Neural cell (in vitro differentiated cells): ENCODE results near the gene LIMS2. TPM values are rescaled to one million over a fixed set of nuclear protein-coding genes. Genes with fewer than 3 reads are reported as not detected.

ENCODE experiments used
- H2AFZ ChIP-seq: fragments of 200-600, 300-800 bp; sonication (generic), shearing (Covaris generic); 2 replicates; pipeline ENCODE4 v1.6.0; 2014; ENCODE audit warnings: low read depth, mild to moderate bottlenecking, antibody characterized with exemption, low read length, moderate library complexity
- H3F3A ChIP-seq: fragments of 200-600 bp; shearing (Covaris generic); 2 replicates; pipeline ENCODE4 v1.6.1; 2016; ENCODE audit warnings: mild to moderate bottlenecking, moderate library complexity, mixed read lengths, antibody characterized with exemption, low read length; ENCODE audit not compliant: insufficient read depth, poor library complexity, severe bottlenecking
- H3K27ac ChIP-seq: fragments of 200-600, 300-800 bp; sonication (generic), shearing (Covaris generic); 2 replicates; pipeline ENCODE4 v1.5.1; 2014; ENCODE audit warnings: mild to moderate bottlenecking, low read length, moderate library complexity
- H3K27me3 ChIP-seq: fragments of 300-800, 200-600 bp; sonication (generic), shearing (Covaris generic); 2 replicates; pipeline ENCODE4 v1.6.0; 2014; ENCODE audit warnings: mild to moderate bottlenecking, low read depth, low read length, moderate library complexity; ENCODE audit not compliant: insufficient read depth
- H3K36me3 ChIP-seq: fragments of 300-800, 200-600 bp; sonication (generic), shearing (Covaris generic); 2 replicates; pipeline ENCODE4 v1.5.1; 2014; ENCODE audit warnings: mild to moderate bottlenecking, antibody characterized with exemption, low read length, moderate library complexity; ENCODE audit not compliant: insufficient read depth
- H3K4me2 ChIP-seq: fragments of 300-800, 200-600 bp; sonication (generic), shearing (Covaris generic); 2 replicates; pipeline ENCODE4 v1.6.0; 2014; ENCODE audit warnings: mild to moderate bottlenecking, low read length
- H3K4me3 ChIP-seq: fragments of 300-800, 200-600 bp; sonication (generic), shearing (Covaris generic); 2 replicates; pipeline ENCODE4 v1.5.1; 2014; ENCODE audit warnings: mild to moderate bottlenecking, low read length, moderate library complexity
- H3K79me2 ChIP-seq: fragments of 200-600 bp; shearing (Covaris generic); replicated peaks from 2 replicates; pipeline ENCODE4 v1.6.0; 2014; ENCODE audit warnings: mild to moderate bottlenecking, low read length, moderate library complexity; ENCODE audit not compliant: insufficient read depth
- H3K9ac ChIP-seq: fragments of 300-800, 200-600 bp; sonication (generic), shearing (Covaris generic); 2 replicates; pipeline ENCODE4 v1.6.1; 2016; ENCODE audit warnings: mild to moderate bottlenecking, low read length, mixed read lengths
- H3K9me2 ChIP-seq: fragments of 200-600 bp; shearing (Covaris generic); 2 replicates; pipeline ENCODE4 v1.6.1; 2016; ENCODE audit warnings: mild to moderate bottlenecking, low read length, mixed read lengths; ENCODE audit not compliant: insufficient read depth
- H3K9me3 ChIP-seq: fragments of 200-600, 300-800 bp; sonication (generic), shearing (Covaris generic); 2 replicates; pipeline ENCODE4 v1.6.1; 2016; ENCODE audit warnings: mild to moderate bottlenecking, mixed run types, low read length, moderate library complexity, mixed read lengths
- H4K20me1 ChIP-seq: fragments of 200-600 bp; shearing (Covaris generic); 2 replicates; pipeline ENCODE4 v1.6.1; 2016; ENCODE audit warnings: mild to moderate bottlenecking, mixed run types; ENCODE audit not compliant: insufficient read depth
- EP300 ChIP-seq: fragments of 450-650 bp; conservative IDR thresholded peaks from 2 replicates; pipeline ENCODE4 v1.6.1; 2014; ENCODE audit warnings: antibody characterized with exemption, mild to moderate bottlenecking, moderate library complexity; ENCODE audit not compliant: poor library complexity, severe bottlenecking
- EZH2 ChIP-seq: fragments of 200-600, 300-800 bp; shearing (Covaris generic), sonication (generic); IDR thresholded peaks from 2 replicates; pipeline ENCODE4 v1.6.1; 2014; ENCODE audit warnings: antibody characterized with exemption, low read length, borderline replicate concordance, mild to moderate bottlenecking; ENCODE audit not compliant: insufficient read depth, poor library complexity, severe bottlenecking
- MXI1 ChIP-seq: fragments of 450-650 bp; conservative IDR thresholded peaks from 2 replicates; pipeline ENCODE4 v1.6.1; 2014; ENCODE audit warnings: antibody characterized with exemption, mild to moderate bottlenecking; ENCODE audit not compliant: poor library complexity, severe bottlenecking
- POLR2AphosphoS5 ChIP-seq: IDR thresholded peaks from 2 replicates; pipeline ENCODE4 v1.6.1; 2012
- RAD21 ChIP-seq: fragments of 450-650 bp; conservative IDR thresholded peaks from 2 replicates; pipeline ENCODE4 v1.6.1; 2014; ENCODE audit warnings: antibody characterized with exemption, mild to moderate bottlenecking, moderate library complexity
- SMC3 ChIP-seq: fragments of 450-650 bp; conservative IDR thresholded peaks from 2 replicates; pipeline ENCODE4 v1.6.1; 2014; ENCODE audit warnings: antibody characterized with exemption, mild to moderate bottlenecking, moderate library complexity; ENCODE audit not compliant: poor library complexity
- TAF1 ChIP-seq: IDR thresholded peaks from 2 replicates; pipeline ENCODE4 v1.6.1; 2012; ENCODE audit warnings: low read depth
- polyA plus RNA-seq: library from polyadenylated mRNA; depleted of rRNA; stranded (reverse); fragments of >200 nt; gene quantifications from 2 replicates; pipeline ENCODE4 v1.2.3, GENCODE V29; 2014
- TF ChIP-seq, protein P1 (sequence below): fragments of 450-650 bp; IDR thresholded peaks from 2 replicates; pipeline ENCODE4 v1.5.1; 2014; ENCODE audit warnings: antibody characterized with exemption, mild to moderate bottlenecking, moderate library complexity; ENCODE audit not compliant: poor library complexity, severe bottlenecking
- TF ChIP-seq, protein P2 (sequence below): IDR thresholded peaks from 2 replicates; pipeline ENCODE4 v1.6.1; 2012; ENCODE audit warnings: borderline replicate concordance

LIMS2 gene
- polyA plus RNA-seq, 1 donor from 2014 or later, result not detected

DNA sequence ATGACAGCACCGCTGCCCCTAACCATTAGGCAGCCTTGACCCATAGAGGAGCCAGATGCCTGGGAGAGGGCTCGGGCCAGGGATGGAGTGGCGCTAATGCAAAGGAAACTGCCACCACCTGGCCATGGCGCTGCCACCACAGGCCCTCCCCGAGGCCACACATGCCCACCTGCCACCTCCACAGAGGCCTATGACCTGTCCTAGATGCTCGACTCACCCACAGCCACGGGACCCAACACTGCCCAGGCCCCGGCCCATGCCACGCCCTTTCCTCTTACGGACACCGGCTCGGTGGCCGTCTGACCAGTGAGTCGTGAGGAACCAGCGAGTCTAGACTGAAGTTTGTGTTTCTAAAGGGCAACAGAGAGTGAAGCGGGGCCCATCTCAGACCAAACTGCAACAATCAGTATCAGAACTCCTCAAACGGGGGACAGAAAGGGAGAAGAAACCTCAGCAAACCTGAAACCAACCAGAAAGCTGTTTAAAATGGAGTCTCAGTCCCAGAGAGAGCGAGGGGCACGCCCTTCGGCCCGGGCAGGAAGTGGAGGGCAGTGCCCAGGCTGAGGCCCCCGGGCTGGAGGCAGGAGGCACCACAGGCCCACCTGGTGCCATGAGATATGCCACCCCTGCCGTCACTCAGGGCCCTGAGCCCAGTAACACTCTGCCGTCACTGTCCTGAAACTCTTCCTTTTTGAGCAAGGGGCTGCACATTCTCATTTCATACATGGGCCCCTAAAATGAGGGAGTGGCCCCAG is 28.7 kb downstream of the LIMS2 start:
- Histone ChIP-seq H3K27me3 (no peaks in the 10 kb centered on the region), H3K79me2 (no peaks in the 10 kb centered on the region), H3K9ac (no peak overlapping the region), H3K9me3 (no peaks in the 10 kb centered on the region), H2AFZ (no peak overlapping the region), H3K27ac (no peak overlapping the region), H4K20me1 (no peaks in the 10 kb centered on the region), H3K36me3 (no peaks in the 10 kb centered on the region), H3F3A (no peaks in the 10 kb centered on the region), H3K9me2 (no peaks in the 10 kb centered on the region), H3K4me2 (no peak overlapping the region), H3K4me3 (no peak overlapping the region)
- TF ChIP-seq MXI1 (no peak), TAF1 (no peak), SMC3 (no peak), RAD21 (no peak), POLR2AphosphoS5 (no peak), EZH2 (no peak), EP300 (no peak)
- TF ChIP-seq, protein P1, sequence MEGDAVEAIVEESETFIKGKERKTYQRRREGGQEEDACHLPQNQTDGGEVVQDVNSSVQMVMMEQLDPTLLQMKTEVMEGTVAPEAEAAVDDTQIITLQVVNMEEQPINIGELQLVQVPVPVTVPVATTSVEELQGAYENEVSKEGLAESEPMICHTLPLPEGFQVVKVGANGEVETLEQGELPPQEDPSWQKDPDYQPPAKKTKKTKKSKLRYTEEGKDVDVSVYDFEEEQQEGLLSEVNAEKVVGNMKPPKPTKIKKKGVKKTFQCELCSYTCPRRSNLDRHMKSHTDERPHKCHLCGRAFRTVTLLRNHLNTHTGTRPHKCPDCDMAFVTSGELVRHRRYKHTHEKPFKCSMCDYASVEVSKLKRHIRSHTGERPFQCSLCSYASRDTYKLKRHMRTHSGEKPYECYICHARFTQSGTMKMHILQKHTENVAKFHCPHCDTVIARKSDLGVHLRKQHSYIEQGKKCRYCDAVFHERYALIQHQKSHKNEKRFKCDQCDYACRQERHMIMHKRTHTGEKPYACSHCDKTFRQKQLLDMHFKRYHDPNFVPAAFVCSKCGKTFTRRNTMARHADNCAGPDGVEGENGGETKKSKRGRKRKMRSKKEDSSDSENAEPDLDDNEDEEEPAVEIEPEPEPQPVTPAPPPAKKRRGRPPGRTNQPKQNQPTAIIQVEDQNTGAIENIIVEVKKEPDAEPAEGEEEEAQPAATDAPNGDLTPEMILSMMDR, result no peak
- TF ChIP-seq, protein P2, sequence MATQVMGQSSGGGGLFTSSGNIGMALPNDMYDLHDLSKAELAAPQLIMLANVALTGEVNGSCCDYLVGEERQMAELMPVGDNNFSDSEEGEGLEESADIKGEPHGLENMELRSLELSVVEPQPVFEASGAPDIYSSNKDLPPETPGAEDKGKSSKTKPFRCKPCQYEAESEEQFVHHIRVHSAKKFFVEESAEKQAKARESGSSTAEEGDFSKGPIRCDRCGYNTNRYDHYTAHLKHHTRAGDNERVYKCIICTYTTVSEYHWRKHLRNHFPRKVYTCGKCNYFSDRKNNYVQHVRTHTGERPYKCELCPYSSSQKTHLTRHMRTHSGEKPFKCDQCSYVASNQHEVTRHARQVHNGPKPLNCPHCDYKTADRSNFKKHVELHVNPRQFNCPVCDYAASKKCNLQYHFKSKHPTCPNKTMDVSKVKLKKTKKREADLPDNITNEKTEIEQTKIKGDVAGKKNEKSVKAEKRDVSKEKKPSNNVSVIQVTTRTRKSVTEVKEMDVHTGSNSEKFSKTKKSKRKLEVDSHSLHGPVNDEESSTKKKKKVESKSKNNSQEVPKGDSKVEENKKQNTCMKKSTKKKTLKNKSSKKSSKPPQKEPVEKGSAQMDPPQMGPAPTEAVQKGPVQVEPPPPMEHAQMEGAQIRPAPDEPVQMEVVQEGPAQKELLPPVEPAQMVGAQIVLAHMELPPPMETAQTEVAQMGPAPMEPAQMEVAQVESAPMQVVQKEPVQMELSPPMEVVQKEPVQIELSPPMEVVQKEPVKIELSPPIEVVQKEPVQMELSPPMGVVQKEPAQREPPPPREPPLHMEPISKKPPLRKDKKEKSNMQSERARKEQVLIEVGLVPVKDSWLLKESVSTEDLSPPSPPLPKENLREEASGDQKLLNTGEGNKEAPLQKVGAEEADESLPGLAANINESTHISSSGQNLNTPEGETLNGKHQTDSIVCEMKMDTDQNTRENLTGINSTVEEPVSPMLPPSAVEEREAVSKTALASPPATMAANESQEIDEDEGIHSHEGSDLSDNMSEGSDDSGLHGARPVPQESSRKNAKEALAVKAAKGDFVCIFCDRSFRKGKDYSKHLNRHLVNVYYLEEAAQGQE, result no peak

DNA sequence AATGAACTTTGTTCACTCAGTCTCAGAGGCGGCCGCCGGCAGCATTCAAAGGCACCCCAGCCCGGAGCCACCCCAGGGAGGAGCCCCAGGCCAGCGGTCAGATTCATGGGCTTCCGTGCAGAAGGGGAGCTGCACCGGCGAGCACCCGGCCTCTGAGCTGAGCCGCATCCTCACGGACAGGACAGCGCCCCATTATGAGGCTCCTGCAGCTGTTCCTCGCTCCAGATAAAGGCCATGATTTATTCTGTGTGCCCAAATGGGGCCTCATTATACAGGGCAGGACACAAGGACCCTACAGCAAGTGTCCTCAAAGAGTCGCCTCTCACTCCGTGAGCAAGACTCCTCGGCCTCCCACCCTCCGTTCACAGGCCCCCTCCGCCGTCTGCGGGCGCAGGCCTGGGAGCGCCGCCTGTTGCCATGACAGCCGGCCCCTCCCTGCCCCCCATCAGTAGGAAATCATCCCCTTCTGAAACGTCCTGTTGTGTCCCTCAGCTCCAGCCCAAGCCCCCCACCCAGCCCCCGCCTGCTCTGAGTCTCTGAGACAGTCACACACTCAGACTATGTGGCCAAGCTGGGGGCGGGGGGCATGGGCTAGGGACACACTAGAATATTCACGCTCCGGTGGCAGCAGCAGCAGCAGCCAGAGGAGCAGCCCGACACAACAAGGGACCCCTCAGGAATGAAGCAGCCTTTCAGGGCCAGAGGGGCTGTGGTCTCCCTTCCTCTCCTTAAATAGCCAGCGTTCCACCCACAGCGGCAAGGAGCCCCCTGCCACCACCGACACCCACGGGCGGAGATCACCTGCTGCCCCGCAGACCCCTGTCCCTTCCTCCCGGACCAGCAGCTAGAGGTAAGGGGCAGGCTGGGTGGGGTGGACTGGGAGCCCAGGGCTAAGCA is 29.7 kb downstream of the LIMS2 start, which contains the start of gene GPR17:
Gene GPR17, plus strand, starts transcription at position 759 of the 897 bp plus-strand sequence. CDS start 4,583 bp downstream, outside the sequence.
- no peak within 1 kb of the TSS for H3K4me3 ChIP-seq
- no peaks in the 10 kb centered on the region for H3K36me3 ChIP-seq
- H3K79me2 ChIP-seq, result no peaks in the 10 kb centered on the region
- no peak within 1 kb of the TSS for H3K27ac ChIP-seq
- H2AFZ ChIP-seq, result no peak within 1 kb of the TSS
- H3K27me3 ChIP-seq, result no peaks in the 10 kb centered on the region
- H3K4me2 ChIP-seq, result no peak within 1 kb of the TSS
- H3K9ac ChIP-seq, result no peak within 1 kb of the TSS
- H3K9me3 ChIP-seq, result no peaks in the 10 kb centered on the region
- TF ChIP-seq EP300 (no peak), RAD21 (no peak), TAF1 (no peak), POLR2AphosphoS5 (no peak), EZH2 (no peak), MXI1 (no peak), SMC3 (no peak)
- TF ChIP-seq, protein P2, result no peak
- TF ChIP-seq, protein P1, result no peak
- no peaks in the 10 kb centered on the region for H3K9me2 ChIP-seq
- no peaks in the 10 kb centered on the region for H3F3A ChIP-seq
- no peaks in the 10 kb centered on the region for H4K20me1 ChIP-seq
